ENCODE measurements around the gene MTERF1. TPM values are rescaled to one million over a fixed set of nuclear protein-coding genes. Genes with fewer than 3 reads are reported as not detected.

The MTERF1 gene
- total RNA-seq, 1 donor from 2014 or later = 11.9 TPM

GRCh38 chr7:91876391-91877133 is 3.9 kb downstream of the MTERF1 start:
- no peaks in the 10 kb centered on the region for H3K9me3 Mint-ChIP-seq
- peaks cover 21% of the 10 kb centered on the region for H3K4me1 Mint-ChIP-seq
- peak; percentile 46 for TF ChIP-seq CTCF (conservative IDR thresholded peaks at IDR 0.05)
- no peaks in the 10 kb centered on the region for H3K27me3 Mint-ChIP-seq (ENCODE audit: low read depth)
- no peak overlapping the region for H3K27ac Mint-ChIP-seq (ENCODE audit: unreplicated experiment)
- H3K4me3 Mint-ChIP-seq = no peak overlapping the region
- no peak for DNase-seq (ENCODE audit: low read depth, low spot score)
- H3K36me3 Mint-ChIP-seq (ENCODE audit: low read depth) = peaks cover 4% of the 10 kb centered on the region

GRCh38 chr7:91875851-91876250 is 4.7 kb downstream of the MTERF1 start:
- H3K9me3 Mint-ChIP-seq = no peaks in the 10 kb centered on the region
- no peak overlapping the region for H3K4me3 Mint-ChIP-seq
- no peaks in the 10 kb centered on the region for H3K27me3 Mint-ChIP-seq (ENCODE audit: low read depth)
- H3K27ac Mint-ChIP-seq (ENCODE audit: unreplicated experiment) = no peak overlapping the region
- DNase-seq (ENCODE audit: low read depth, low spot score) = no peak
- peaks cover 18% of the 10 kb centered on the region for H3K4me1 Mint-ChIP-seq
- peaks cover 4% of the 10 kb centered on the region for H3K36me3 Mint-ChIP-seq (ENCODE audit: low read depth)
- no peak for TF ChIP-seq CTCF (conservative IDR thresholded peaks at IDR 0.05)

GRCh38 chr7:91872928-91873327 is 7.6 kb downstream of the MTERF1 start:
- Mint-ChIP-seq H3K27ac (ENCODE audit: unreplicated experiment) (no peak overlapping the region), H3K4me3 (no peak overlapping the region), H3K36me3 (ENCODE audit: low read depth) (peaks cover 4% of the 10 kb centered on the region), H3K27me3 (ENCODE audit: low read depth) (no peaks in the 10 kb centered on the region), H3K4me1 (no peaks in the 10 kb centered on the region), H3K9me3 (no peaks in the 10 kb centered on the region)
- DNase-seq (ENCODE audit: low read depth, low spot score) = no peak
- no peak for TF ChIP-seq CTCF (conservative IDR thresholded peaks at IDR 0.05)

GRCh38 chr7:91872069-91872468 is 8.4 kb downstream of the MTERF1 start:
- DNase-seq (ENCODE audit: low read depth, low spot score) = no peak
- no peak for TF ChIP-seq CTCF (conservative IDR thresholded peaks at IDR 0.05)
- Mint-ChIP-seq H3K36me3 (ENCODE audit: low read depth) (no peaks in the 10 kb centered on the region), H3K9me3 (no peaks in the 10 kb centered on the region), H3K4me1 (no peaks in the 10 kb centered on the region), H3K27me3 (ENCODE audit: low read depth) (no peaks in the 10 kb centered on the region), H3K27ac (ENCODE audit: unreplicated experiment) (no peak overlapping the region), H3K4me3 (no peak overlapping the region)

GRCh38 chr7:91869661-91870060 is 10.8 kb downstream of the MTERF1 start:
- TF ChIP-seq CTCF (conservative IDR thresholded peaks at IDR 0.05) = no peak
- Mint-ChIP-seq H3K4me3 (no peak overlapping the region), H3K4me1 (no peaks in the 10 kb centered on the region), H3K9me3 (no peaks in the 10 kb centered on the region), H3K27me3 (ENCODE audit: low read depth) (no peaks in the 10 kb centered on the region), H3K36me3 (ENCODE audit: low read depth) (peaks cover 4% of the 10 kb centered on the region), H3K27ac (ENCODE audit: unreplicated experiment) (no peak overlapping the region)
- DNase-seq (ENCODE audit: low read depth, low spot score) = no peak

Data from neural crest cell (in vitro differentiated cells).